RPMI7951 (cell line): ENCODE measurements around the gene TMEM256. TPM values are rescaled to one million over a fixed set of nuclear protein-coding genes. Genes with fewer than 3 reads are reported as not detected.
"Not testable (repeated sequence)": the region's sequence is repeated elsewhere in the genome, so short reads cannot be mapped to it uniquely, and the experiment has no call there.

ENCODE experiments used
- DNase-seq: peaks from one replicate; pipeline ENCODE4 v3.0.0-alpha.2; 2012; ENCODE audit warnings: low read depth
- total RNA-seq: library from RNA; depleted of rRNA; stranded (reverse); fragments of >200 nt; shearing (Covaris generic); gene quantifications from 2 replicates; pipeline ENCODE4 v1.2.3, GENCODE V29; 2014

The TMEM256 gene
- total RNA-seq, 1 experiment from 2014 or later = 229 TPM

- DNase-seq = no peak
These were observed 20.0 kb downstream of the TMEM256 start for GRCh38 chr17:7383742-7384488.

GRCh38 chr17:7383371-7383741 is 20.5 kb downstream of the TMEM256 start:
- DNase-seq = no peak

- DNase-seq = no peak
These were observed 21.0 kb downstream of the TMEM256 start for GRCh38 chr17:7382901-7383300.

GRCh38 chr17:7380855-7381683 is 22.8 kb downstream of the TMEM256 start, which contains the start of gene TNK1:
Gene TNK1 (plus strand): TSS chr17:7381089. CDS start chr17:7382927, 1,838 bp downstream.
- DNase-seq = no peak

GRCh38 chr17:7380321-7380720 is 23.6 kb downstream of the TMEM256 start:
- DNase-seq = peak; percentile 74

GRCh38 chr17:7379134-7379533 is 24.8 kb downstream of the TMEM256 start:
- no peak for DNase-seq

GRCh38 chr17:7374353-7374752 is 29.5 kb downstream of the TMEM256 start:
- DNase-seq = no peak

- DNase-seq = no peak
These were observed 33.0 kb downstream of the TMEM256 start for GRCh38 chr17:7370853-7371252.

GRCh38 chr17:7369825-7370224 is 34.1 kb downstream of the TMEM256 start:
- no peak for DNase-seq

- DNase-seq = not testable (repeated sequence)
These were observed 35.3 kb downstream of the TMEM256 start for GRCh38 chr17:7368599-7368994.

- no peak for DNase-seq
These were observed 35.8 kb downstream of the TMEM256 start for GRCh38 chr17:7367918-7368598.

GRCh38 chr17:7367083-7367482 is 36.8 kb downstream of the TMEM256 start:
- DNase-seq = no peak

- DNase-seq = not testable (repeated sequence)
These were observed 37.9 kb downstream of the TMEM256 start for GRCh38 chr17:7365963-7366362.

GRCh38 chr17:7363311-7363710 is 40.6 kb downstream of the TMEM256 start:
- DNase-seq = no peak

- no peak for DNase-seq
These were observed 42.0 kb downstream of the TMEM256 start for GRCh38 chr17:7361906-7362305.

GRCh38 chr17:7357381-7357780 is 46.5 kb downstream of the TMEM256 start:
- DNase-seq = no peak

GRCh38 chr17:7356756-7357155 is 47.1 kb downstream of the TMEM256 start:
- DNase-seq = no peak

GRCh38 chr17:7356072-7356549 is 47.8 kb downstream of the TMEM256 start:
- peak; percentile 50 for DNase-seq

GRCh38 chr17:7355573-7355972 is 48.3 kb downstream of the TMEM256 start:
- DNase-seq = no peak

- DNase-seq = peak; percentile 48
These were observed 48.8 kb downstream of the TMEM256 start, which contains the start of gene TMEM95 for GRCh38 chr17:7355053-7355452. Gene TMEM95 (plus strand): TSS chr17:7355156. CDS start chr17:7355205, 49 bp downstream.

- peak; percentile 23 for DNase-seq
These were observed 49.5 kb downstream of the TMEM256 start for GRCh38 chr17:7354262-7354843.
